Activated CD8-positive, alpha-beta memory T cell treated with anti-CD3 and anti-CD28 coated beads for 1 hour (primary cell): ENCODE results near the gene PLEKHJ1.
"Not testable (repeated sequence)": the region's sequence is repeated elsewhere in the genome, so short reads cannot be mapped to it uniquely, and the experiment has no call there.

Experiments
- DNase-seq, 2 donors: peaks; one replicate each; pipeline ENCODE4 v3.0.0-alpha.2; 2020; ENCODE audit warnings: low read depth in 1 of 2; ENCODE audit errors: extremely low read depth in 1 of 2

PLEKHJ1 gene

GRCh38 chr19:2201473-2202148, 34.5 kb downstream of the PLEKHJ1 start:
- no peak for DNase-seq

DNA sequence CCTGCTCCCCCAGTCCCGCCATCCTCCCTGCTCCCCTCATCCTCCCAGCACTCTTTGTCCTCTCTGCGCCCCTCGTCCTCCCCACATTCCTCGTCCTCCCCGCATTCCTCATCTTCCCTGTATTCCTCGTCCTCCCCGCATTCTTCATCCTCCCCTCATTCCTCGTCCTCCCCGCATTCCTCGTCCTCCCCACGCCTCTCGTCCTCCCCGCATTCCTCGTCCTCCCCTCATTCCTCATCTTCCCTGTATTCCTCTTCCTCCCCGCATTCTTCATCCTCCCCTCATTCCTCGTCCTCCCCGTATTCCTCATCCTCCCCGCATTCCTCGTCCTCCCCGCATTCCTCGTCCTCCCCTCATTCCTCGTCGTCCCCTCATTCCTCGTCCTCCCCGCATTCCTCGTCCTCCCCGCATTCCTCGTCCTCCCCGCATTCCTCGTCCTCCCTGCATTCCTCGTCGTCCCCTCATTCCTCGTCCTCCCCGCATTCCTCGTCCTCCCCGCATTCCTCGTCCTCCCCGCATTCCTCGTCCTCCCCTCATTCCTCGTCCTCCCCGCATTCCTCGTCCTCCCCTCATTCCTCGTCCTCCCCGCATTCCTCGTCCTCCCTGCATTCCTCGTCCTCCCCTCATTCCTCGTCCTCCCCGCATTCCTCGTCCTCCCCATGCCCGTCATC, 35.4 kb downstream of the PLEKHJ1 start:
- DNase-seq, result not testable (repeated sequence)

GRCh38 chr19:2199861-2200623, 36.1 kb downstream of the PLEKHJ1 start:
- no peak for DNase-seq

DNA sequence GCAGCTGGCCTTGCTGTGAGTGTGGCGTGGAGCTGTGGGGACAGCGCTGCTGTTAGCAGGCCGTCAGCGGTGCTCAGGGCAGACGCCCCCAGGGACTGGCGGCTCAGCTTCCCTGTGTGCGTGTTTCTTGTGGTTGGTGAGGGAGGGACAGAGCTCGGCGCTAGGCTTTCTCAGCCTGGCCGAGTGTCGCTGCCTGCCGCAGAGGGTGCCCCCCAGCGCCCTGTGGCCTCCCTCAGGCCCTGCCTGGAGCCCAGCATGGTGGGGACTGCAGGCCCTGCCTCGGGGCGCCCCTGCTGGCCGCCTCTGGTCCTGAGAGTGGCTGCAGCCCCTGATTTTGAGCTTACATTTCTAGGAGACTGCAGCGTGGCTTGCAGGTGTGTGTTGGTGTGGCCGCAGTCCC, 36.9 kb downstream of the PLEKHJ1 start:
- no peak for DNase-seq

- no peak for DNase-seq
Observed at GRCh38 chr19:2198317-2198716, 37.8 kb downstream of the PLEKHJ1 start.

GRCh38 chr19:2197270-2197669, 38.9 kb downstream of the PLEKHJ1 start:
- no peak for DNase-seq

DNA sequence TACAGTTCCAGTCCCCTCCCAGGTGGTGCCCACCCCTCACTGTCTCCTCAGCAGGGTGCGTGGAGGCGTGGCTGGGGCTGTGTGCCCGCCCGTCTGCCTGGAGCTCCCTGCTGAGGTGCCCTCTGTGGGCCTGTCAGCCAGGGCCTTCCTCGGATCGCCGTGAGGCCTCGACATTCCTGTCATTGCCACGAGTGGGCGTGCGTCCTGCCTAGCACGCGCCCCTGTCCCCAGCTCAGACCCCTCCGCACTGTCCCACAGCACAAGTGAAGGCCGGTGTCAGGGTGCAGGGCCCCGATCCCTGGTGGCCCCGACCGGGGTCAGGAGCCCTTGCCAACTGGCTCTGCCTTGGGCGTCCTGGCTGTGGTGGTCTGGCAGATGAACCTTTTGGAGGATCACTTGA, 40.2 kb downstream of the PLEKHJ1 start:
- DNase-seq, result no peak

DNA sequence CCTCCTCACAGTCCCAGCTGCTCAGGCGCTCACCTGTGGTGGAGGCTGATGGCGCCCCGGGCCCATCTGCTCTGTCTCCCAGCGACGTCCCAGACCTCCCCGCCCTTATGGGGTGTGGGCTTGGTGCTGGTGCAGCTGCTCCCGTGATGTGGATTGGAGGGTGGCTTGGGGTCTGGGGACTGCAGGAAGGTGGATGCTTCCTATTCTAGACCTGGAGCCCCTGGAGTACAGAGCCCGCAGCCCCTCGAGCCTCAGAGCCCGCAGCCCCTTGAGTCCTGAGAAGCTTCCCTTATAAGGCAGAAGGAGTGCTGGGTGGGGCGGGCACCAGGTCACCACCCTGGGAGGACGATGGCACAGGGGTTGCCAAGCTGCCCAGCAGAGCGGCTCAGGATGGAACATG, 40.8 kb downstream of the PLEKHJ1 start:
- no peak for DNase-seq

DNA sequence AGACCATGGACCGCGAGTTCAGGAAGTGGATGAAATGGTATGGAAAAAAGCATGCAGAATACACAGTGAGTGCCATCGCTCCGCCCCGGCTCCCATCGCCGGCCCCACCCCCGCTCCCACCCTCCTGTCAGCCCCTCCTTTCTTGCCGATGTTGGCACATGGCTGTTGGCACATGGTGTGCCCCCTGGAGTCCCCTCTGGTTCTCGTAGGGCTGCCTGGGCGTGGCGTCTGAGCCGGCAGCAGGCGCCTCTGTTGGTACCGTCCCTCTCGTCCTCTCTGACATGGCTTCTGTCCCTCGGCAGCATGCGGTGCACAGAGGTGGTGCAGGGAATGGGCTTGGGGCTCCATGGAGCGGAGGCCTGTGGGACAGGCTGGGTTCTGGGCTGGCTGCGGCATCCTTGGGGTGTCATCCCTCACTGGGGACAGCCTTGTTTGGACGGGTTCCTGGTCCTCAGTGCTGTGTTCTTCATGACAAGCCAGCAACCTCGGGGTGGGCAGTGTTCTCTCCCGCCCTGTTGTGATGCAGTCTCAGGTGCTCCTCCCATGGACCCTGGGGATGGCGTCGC, 41.5 kb downstream of the PLEKHJ1 start:
- DNase-seq, result no peak

DNA sequence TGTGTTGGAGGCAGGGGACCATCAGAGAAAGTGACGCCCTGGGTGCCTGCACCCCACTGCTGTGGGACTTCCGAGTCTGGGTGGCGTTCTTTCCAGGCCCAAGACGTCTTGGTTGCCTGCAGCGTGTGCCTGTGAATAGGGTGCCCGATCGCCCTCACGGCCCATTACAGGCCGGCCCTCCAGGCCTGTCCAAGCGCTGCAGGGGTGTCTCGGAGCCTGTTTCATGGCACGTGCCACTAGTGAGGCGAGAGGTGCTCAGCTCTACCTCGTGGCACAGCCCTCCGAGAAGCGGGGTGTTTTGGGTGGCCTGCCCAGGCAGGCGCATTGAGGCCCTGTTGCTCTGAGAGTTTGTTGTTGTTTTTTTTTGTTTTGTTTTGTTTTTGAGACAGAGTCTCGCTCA, 42.3 kb downstream of the PLEKHJ1 start:
- no peak for DNase-seq

GRCh38 chr19:2192862-2193261, 43.3 kb downstream of the PLEKHJ1 start:
- DNase-seq, result no peak

DNA sequence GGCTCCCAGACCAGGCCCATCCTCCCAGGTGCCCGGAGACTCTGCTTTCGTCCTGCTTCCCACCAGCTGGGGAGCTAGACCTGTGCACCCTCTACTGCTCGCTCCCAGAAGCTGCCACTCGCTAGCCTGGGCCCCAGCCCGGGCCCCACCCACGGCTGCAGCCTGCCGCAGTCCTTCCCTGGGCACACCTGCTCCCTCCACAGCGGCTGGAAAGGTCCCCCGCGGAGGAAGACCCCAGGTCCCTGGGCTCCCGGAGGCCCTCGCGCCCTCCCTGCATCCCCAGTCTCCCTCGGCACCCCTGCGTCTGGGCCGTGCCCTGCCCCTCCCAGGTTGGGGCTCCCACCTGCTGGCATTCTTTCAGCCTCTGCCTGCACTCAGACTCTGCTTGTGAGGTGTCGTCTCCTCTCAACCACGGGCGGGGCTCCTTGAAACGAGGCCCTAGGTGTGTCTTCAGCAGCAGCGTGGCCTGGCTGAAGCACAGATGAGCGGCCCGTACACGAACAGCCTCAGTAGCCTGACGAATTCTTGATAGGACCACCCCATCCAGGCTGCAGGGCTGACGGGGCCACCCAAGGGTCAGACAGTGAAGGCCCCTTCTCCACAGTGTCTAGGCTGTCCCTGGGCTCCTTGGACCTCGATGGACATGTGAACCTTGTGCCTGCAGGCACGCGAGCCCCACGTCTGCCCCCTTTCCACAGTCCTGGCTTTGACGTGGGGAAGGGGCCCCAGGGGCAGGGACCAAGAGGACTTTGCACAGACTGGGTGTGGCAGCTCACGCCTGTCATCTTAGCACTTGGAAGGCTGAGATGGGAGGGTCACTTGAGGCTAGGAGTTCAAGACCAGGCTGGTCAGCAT, 44.4 kb downstream of the PLEKHJ1 start:
- DNase-seq, result no peak

GRCh38 chr19:2190848-2191455, 45.2 kb downstream of the PLEKHJ1 start:
- no peak for DNase-seq

- no peak for DNase-seq
Observed at GRCh38 chr19:2189880-2190279, 46.2 kb downstream of the PLEKHJ1 start.

- no peak for DNase-seq
Observed at GRCh38 chr19:2188708-2189385, 47.3 kb downstream of the PLEKHJ1 start.

GRCh38 chr19:2187159-2187558, 49.0 kb downstream of the PLEKHJ1 start:
- DNase-seq, result no peak

DNA sequence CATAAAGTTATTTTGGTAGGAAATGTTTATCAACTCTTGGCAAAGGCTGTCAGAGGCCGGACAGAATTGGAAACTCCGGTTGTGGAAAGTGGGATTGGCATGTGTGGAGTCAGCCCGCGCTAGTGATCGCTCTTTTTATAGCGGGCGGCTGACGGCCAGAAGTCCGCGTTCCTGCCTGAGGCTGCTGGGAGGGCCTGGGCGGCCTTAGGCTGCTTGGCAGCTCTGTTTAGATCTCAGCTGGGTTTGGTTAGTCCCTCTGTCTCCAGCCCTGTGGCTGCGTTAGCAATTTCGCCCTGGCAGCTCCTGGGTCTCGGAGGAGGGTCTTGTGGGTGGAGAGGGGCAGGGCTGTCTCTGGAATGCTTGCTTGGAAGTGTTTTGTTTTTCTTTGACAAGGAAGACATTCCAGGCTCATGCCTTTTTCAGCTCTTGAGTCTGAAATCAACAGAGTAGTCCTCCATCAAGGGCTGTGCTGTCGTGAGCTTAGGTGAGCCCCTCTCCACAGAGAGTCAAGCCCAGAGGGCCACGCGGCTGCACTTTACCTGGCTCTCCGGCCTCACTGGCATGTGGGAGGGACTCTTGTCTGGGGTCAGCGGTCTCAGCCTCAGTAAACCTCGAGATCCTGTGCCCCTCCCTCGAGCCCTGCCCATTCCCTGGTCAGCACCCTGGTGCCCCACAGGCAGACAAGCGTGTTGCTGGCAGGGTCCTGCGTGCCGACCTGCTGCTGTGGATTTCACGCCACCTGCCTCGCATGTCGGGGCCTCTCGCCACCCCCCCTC, 49.9 kb downstream of the PLEKHJ1 start:
- DNase-seq, result no peak

GRCh38 chr19:2185734-2186070, 50.4 kb downstream of the PLEKHJ1 start:
- DNase-seq, result no peak

DNA sequence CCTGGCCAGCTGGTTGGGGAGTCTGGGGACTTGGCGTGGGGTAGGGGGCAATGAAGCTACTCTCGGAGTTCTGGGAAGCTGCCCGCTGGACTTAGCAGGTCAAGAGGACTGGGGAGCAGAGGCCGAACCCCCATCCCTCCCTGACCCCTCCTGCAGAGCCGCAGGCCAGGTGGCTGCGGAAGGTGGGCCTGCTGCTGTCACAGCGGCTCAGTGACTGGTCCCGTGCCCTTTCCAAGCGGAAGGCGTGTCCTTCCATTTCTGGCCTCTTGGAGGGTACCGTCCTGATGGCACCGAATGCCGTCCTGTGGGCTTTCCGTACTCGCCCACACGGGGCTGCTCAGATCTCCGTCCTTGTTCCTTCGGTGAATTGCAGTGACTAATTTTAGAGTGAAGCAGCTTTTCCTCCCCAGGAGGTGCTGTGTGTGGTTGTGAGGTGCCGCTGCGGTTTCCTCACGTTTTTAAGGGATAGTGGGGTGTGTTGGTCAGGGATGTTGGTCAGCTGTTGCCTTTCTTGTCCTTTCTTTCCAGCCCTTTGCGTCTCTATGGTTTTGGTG, 51.6 kb downstream of the PLEKHJ1 start:
- no peak for DNase-seq
